ENCODE measurements around the gene PILRA.

Gene PILRA

DNA sequence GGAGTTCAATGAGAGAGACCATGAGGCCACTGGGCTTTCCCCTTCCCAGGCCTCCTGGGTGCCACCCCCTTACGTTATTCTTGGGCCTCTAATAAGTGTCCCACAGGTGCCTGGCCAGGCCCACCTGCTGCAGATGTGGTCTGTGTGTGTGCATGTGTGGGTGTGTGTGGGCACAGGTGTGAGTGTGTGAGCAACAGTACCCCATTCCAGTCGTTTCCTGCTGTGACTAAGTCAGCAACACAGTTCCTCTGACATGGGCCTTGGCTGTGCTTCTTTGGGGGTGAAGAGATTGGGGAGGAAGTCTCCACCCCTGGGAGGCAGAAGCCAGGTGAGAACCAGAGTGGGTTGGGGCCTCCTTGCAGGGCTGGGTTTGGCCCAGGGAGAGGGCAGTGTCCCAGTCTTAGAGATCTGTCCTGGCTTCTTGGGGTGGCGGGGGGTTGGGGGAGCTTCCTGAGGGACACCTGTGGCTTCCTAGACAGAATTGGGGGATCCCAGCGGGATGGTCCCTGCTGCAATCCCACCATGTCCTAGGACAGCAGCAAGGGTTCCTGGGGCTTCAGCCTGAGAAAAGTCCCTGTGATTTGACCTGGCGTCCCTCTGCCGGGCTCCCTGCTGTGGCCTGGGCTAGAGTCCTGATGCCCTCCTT, 19.5 kb upstream of the PILRA start:
- TF ChIP-seq, protein P1, sequence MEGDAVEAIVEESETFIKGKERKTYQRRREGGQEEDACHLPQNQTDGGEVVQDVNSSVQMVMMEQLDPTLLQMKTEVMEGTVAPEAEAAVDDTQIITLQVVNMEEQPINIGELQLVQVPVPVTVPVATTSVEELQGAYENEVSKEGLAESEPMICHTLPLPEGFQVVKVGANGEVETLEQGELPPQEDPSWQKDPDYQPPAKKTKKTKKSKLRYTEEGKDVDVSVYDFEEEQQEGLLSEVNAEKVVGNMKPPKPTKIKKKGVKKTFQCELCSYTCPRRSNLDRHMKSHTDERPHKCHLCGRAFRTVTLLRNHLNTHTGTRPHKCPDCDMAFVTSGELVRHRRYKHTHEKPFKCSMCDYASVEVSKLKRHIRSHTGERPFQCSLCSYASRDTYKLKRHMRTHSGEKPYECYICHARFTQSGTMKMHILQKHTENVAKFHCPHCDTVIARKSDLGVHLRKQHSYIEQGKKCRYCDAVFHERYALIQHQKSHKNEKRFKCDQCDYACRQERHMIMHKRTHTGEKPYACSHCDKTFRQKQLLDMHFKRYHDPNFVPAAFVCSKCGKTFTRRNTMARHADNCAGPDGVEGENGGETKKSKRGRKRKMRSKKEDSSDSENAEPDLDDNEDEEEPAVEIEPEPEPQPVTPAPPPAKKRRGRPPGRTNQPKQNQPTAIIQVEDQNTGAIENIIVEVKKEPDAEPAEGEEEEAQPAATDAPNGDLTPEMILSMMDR (IDR thresholded peaks at IDR 0.05; ENCODE audit: insufficient read depth, missing control alignments) = no peak
- FAIRE-seq = no peak
- no peak for DNase-seq (ENCODE audit: insufficient read length, low spot score)

DNA sequence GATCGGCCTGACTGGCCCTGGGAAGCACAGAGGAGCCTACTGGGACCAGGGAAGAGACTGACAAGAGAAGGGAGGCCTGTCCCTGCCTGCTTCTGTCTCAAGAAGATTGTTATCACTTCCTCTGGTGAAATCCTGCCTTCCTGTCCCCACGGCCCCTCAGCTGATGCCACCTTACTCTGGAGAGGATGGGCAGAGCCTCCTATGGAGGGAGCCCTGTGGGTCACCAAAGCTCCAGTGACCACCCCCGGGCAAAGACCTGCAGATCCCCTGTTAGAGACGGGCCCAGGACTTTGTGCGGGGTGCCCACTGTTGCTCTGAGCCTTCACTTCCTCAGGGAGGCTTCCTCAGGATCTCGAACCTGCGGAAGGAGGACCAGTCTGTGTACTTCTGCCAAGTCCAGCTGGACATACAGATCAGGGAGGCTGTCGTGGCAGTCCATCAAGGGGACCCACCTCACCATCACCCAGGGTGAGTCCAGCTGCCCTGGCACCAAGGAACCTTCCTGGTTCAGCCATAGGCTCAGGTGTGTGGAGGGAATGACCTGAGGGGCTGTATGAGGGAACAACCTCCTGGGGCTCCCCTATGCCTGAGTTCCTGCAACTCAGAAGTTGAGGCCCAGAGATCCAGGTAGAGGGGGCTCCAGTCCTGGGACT, 16.7 kb upstream of the PILRA start:
- FAIRE-seq (no peak), DNase-seq (ENCODE audit: insufficient read length, low spot score) (no peak)
- TF ChIP-seq, protein P1 (IDR thresholded peaks at IDR 0.05; ENCODE audit: insufficient read depth, missing control alignments) = no peak

DNA sequence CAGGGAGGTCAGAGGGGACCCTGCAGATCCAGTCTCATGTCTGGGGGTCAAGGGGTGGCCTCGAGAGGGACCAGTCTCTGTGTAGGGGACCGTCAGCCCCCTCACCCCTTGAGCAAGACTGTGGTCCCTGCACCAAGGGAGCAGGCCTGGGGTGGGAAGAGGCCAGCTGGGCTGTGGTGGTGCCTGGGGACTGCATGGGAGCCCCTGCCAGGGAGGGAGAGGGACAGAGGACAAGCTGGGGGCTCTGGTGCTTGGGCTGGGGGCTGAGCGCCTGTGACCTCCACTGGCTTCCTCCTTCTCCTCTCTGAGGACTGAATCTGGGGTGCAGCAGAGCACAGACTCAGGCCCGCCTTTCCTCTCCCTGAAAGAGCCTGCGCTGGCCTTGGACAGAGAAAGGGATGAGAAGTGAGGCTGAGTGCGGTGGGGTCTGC, 16.1 kb upstream of the PILRA start:
- FAIRE-seq = no peak
- DNase-seq (ENCODE audit: insufficient read length, low spot score) = no peak
- TF ChIP-seq, protein P1 (IDR thresholded peaks at IDR 0.05; ENCODE audit: insufficient read depth, missing control alignments) = no peak

DNA sequence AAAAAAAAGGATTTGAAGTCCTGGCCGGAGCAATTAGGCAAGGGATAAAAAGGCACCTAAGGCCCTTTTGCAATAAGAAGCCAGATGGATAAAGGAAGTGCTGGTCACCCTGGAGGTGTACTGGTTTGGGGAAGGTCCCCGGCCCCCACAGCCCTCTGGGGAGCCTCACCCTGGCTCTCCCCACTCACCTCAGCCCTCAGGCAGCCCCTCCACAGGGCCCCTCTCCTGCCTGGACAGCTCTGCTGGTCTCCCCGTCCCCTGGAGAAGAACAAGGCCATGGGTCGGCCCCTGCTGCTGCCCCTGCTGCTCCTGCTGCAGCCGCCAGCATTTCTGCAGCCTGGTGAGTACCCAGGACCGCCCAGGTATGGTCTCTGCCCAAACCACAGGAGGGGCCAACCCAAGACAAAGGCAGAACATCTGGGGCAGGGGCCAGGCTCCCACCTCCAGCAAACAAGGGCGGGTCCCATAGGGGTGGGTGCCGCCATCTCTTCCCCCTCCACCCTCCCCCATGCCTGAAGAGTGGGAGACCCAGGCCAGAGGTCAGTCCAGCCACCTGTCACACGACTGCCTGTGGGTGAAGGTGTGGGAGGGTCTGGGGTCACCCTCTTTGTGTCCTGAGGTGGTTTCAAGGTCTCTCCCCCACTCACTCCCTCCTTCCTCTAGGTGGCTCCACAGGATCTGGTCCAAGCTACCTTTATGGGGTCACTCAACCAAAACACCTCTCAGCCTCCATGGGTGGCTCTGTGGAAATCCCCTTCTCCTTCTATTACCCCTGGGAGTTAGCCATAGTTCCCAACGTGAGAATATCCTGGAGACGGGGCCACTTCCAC, 15.0 kb upstream of the PILRA start, which contains the start of gene PILRB:
PILRB (plus strand) TSS at position 91 of the 830 bp plus-strand sequence; CDS start at position 277, 186 bp downstream.
- TF ChIP-seq, protein P1 (IDR thresholded peaks at IDR 0.05; ENCODE audit: insufficient read depth, missing control alignments) = no peak
- no peak for FAIRE-seq

DNA sequence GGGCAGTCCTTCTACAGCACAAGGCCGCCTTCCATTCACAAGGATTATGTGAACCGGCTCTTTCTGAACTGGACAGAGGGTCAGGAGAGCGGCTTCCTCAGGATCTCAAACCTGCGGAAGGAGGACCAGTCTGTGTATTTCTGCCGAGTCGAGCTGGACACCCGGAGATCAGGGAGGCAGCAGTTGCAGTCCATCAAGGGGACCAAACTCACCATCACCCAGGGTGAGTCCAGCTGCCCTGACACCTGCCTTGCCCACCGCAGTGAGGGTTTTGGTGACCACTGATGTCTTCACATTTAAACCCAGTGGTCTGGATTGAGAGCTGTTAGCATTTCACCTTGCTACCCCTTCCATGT, 14.5 kb upstream of the PILRA start:
- DNase-seq (ENCODE audit: insufficient read length, low spot score) = no peak
- TF ChIP-seq, protein P1 (IDR thresholded peaks at IDR 0.05; ENCODE audit: insufficient read depth, missing control alignments) = no peak
- FAIRE-seq = no peak

More for the DNA sequence above, 15.0 kb upstream of the PILRA start, which contains the start of gene PILRB:
- no peak for DNase-seq (ENCODE audit: insufficient read length, low spot score)

DNA sequence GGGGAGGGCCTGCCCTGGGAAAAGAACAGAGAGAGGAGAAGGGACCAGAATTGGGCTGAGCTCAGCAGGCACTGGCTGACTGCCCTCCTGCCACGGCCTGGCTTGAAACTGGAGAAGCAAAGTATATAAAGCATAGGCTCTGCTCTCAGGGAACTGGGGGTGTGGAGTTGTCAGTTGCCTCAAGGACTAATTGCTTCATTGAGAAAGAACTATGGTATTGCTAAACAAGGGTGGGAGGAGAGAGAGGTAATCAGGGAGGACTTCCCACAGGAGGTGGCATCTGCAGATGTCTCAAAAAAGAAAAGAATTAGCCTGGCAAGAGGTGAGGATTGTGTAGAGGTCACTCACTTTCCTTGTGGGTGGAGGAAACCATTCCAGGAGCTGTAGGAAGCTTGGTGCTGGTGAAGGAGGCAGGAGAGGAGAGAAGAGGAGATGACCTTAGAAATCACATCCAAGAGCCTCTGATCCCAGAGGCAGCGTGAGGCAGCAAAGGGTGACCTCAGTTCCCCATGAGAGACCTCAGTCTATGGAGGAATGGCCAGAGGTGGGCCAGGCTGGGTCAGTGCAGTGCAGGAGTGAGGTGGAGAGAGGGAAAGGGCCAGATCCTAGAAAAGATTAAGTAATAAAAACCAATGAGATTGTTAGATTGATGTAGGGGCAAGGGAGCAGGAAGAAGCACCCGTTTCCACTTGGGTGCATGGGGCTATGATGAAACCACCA, 13.0 kb upstream of the PILRA start:
- FAIRE-seq (no peak), DNase-seq (ENCODE audit: insufficient read length, low spot score) (no peak)
- TF ChIP-seq, protein P1 (IDR thresholded peaks at IDR 0.05; ENCODE audit: insufficient read depth, missing control alignments) = no peak
